ENCODE measurements around the gene ARMC5.
A peak's percentile ranks its signal among the peaks of the same experiment; 100 is the strongest.

Gene ARMC5

DNA sequence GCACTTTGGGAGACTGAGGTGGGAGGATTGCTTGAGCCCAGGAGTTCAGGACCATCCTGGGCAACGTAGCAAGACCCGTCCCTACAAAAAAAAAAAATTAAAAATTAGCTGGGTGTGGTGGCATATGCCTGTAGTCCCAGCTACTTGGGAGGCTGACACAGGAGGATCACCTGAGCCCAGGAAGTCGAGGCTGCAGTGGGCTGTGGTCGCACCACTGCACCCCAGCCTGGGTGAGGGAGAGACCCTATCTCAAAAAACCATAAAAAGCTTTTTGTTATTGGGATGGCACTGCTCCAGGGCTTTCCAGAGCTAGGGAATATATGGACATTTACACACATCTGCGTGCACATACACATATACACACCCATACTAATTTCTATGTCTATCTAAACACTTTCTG lies 8.1 kb upstream of the ARMC5 start:
- DNase-seq (ENCODE audit: insufficient read length, low spot score) (no peak), FAIRE-seq (no peak)
- TF ChIP-seq, protein P1, sequence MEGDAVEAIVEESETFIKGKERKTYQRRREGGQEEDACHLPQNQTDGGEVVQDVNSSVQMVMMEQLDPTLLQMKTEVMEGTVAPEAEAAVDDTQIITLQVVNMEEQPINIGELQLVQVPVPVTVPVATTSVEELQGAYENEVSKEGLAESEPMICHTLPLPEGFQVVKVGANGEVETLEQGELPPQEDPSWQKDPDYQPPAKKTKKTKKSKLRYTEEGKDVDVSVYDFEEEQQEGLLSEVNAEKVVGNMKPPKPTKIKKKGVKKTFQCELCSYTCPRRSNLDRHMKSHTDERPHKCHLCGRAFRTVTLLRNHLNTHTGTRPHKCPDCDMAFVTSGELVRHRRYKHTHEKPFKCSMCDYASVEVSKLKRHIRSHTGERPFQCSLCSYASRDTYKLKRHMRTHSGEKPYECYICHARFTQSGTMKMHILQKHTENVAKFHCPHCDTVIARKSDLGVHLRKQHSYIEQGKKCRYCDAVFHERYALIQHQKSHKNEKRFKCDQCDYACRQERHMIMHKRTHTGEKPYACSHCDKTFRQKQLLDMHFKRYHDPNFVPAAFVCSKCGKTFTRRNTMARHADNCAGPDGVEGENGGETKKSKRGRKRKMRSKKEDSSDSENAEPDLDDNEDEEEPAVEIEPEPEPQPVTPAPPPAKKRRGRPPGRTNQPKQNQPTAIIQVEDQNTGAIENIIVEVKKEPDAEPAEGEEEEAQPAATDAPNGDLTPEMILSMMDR (IDR thresholded peaks at IDR 0.05; ENCODE audit: insufficient read depth, missing control alignments): no peak

DNA sequence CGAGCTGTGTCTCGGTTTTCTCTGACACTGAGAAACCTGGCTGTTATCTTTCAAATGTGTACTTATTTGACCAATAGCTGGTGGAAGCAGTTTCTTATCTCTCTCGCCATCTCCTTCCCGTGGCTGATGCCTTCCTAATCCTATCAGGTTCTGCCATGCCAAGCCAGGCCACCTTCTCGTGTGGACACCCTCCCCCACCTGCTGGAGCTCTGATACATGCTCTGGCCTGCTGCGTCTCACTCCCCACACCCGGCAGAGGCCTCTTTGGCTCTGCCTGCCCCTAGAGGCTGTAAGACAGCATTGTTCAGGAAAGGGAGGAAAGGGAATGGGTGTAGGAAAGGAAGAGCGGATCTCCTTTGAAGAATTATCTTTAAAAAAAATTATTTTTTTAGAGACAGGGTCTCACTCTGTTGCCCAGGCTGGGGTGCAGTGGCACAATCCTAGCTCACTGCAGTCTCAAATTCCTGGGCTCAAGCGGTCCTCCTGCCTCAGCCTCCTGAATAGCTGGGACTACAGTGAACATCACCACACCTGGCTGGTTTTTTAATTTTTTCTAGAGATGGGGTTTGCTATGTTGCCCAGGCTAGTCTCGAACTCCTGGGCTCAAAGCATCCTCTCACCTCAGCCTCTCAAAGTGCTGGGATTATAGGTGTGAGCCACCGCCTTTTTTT lies 7.5 kb upstream of the ARMC5 start:
- TF ChIP-seq, protein P1 (IDR thresholded peaks at IDR 0.05; ENCODE audit: insufficient read depth, missing control alignments): peak; percentile 43
- no peak for DNase-seq (ENCODE audit: insufficient read length, low spot score)
- no peak for FAIRE-seq

DNA sequence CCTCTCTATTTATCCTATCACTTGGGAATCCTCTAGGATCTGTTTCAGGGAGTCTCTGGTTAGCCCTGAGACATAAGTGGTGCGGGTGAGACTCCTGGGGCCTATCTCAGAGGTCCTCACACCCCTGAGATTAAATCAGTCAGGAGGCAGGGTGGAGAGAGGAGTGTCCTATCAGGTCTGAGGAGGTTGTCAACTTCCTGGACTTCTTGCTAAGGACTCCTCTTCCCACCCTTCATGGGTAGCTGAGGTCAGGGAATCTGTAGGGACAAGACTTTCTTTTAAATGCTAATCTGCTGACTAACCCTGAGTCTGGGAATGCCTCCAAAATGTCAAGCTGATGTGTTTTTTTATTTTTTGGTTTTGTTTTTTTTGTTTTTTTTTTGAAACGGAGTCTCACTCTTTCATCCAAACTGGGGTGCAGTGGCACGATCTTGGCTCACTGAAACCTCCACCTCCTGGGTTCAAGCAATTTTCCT lies 6.6 kb upstream of the ARMC5 start:
- no peak for FAIRE-seq

DNA sequence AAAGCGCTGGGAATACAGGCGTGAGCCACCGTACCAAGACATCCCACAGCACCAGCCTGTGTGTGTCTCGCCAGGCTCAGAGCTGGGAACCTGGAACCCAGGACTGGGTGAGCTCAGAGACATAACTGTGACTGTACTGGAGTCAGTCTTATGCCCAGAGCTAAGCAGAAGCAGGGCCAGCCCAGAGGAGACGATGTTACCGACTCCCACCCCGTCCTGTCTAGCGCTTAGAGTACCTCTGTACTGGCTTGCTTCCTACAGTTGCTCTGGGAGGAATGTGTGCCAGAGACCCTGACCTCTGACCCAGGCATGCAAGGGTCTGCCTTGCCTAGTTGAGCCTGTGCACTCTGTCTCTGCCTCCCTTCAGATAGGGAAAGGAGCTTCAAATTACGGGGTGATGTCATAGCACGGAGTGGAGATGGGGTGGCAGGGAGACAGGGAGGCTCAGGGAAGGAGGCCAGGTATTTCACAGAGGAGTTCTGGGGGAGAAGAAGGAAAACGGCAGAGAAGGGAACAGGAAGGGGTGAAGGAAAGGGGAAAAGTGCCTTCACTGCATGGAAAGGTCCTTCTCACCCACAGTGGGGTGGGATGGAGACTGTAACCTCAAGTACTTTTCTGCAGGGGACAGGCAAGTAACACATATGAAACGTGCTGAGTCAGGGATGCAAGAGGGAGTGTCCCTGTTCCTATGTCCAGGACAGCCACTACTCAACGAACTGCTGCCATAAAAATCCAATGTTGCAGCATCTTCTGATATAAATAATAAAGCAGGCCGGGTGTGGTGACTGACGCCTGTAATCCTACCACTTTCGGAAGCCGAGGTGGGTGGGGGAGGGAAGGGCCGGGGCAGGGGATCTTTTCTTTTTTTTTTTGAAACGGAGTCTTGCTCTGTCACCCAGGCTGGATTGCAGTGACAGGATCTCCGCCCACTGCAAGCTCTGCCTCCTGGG lies 5.8 kb upstream of the ARMC5 start:
- FAIRE-seq (no peak), DNase-seq (ENCODE audit: insufficient read length, low spot score) (no peak)
- TF ChIP-seq, protein P1 (IDR thresholded peaks at IDR 0.05; ENCODE audit: insufficient read depth, missing control alignments): no peak

More for the DNA sequence above, 6.6 kb upstream of the ARMC5 start:
- TF ChIP-seq, protein P1 (IDR thresholded peaks at IDR 0.05; ENCODE audit: insufficient read depth, missing control alignments): no peak
- DNase-seq (ENCODE audit: insufficient read length, low spot score): no peak

DNA sequence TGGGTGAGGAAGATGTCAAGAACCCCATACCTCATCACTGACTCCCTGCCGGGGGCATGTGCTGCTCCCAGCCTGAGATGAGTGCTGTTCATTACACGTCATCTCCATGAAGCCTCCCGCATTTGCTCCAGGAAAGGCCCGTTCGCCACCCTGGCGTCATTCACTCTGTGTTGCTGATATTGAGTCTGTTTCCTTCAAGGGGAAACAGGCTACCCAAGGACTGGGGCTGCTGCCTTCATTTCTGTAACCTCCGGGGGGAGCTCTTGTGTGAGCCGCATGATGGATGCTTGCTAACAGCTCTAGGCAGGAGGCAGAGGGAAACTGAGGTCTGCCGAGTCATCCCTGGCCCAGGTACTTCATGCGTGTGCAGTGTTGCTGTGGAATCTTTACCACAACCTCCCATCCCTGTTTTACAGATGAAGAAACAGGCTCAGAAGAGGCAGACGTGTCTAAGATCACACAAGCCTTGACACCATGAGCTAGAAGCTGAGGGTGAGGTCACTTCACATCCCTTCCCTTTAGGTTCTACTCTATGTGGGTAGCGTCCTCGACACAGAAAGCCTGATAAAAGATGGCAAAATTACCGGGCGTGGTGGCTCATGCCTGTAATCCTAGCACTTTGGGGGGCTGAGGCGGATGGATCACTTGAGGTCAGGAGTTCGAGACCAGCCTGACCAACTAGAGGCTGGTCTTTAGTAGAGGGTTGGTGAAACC lies 3.5 kb upstream of the ARMC5 start:
- DNase-seq (ENCODE audit: insufficient read length, low spot score) (no peak), FAIRE-seq (no peak)
- TF ChIP-seq, protein P1 (IDR thresholded peaks at IDR 0.05; ENCODE audit: insufficient read depth, missing control alignments): peak; percentile 46

DNA sequence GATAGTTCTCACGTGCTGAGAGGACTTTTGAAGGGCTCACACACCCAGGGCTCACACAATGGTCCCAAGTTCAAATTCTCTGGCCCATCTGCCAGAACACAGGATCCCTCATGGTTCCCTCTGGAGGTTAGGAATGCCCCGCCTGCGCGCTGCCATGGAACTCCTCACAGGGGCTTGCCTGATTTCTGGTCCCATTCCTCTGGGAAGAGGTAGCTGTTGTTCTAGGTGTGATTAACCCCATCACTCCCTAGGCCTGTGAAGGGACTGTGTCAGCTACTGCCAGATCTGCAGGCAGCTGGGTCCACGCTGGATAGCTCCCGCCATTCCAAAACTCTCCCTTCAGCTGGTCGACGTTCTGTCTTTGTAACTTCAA lies 2.3 kb upstream of the ARMC5 start:
- FAIRE-seq (no peak), DNase-seq (ENCODE audit: insufficient read length, low spot score) (no peak)
- TF ChIP-seq, protein P1 (IDR thresholded peaks at IDR 0.05; ENCODE audit: insufficient read depth, missing control alignments): no peak

Data from D721Med (cell line).